Activated T-cell treated with anti-CD3 and anti-CD28 coated beads for 48 hours (primary cell): ENCODE data around the gene OFD1.

Experiments
- DNase-seq: peaks from one replicate; pipeline ENCODE4 v3.0.0-alpha.2; 2020; ENCODE audit warnings: low read depth

The OFD1 gene

GRCh38 chrX:13794417-13794816 lies 59.9 kb downstream of the OFD1 start:
- no peak for DNase-seq

- DNase-seq, result no peak
Observed at GRCh38 chrX:13797512-13797911, 63.0 kb downstream of the OFD1 start.

- no peak for DNase-seq
Observed at GRCh38 chrX:13798184-13798583, 63.6 kb downstream of the OFD1 start.

- no peak for DNase-seq
Observed at GRCh38 chrX:13803116-13803515, 68.6 kb downstream of the OFD1 start.

- no peak for DNase-seq
Observed at GRCh38 chrX:13805241-13805640, 70.7 kb downstream of the OFD1 start.

- no peak for DNase-seq
Observed at GRCh38 chrX:13808293-13808692, 73.7 kb downstream of the OFD1 start.

- DNase-seq, result no peak
Observed at GRCh38 chrX:13808865-13809264, 74.3 kb downstream of the OFD1 start.

- DNase-seq, result no peak
Observed at GRCh38 chrX:13815664-13816063, 81.1 kb downstream of the OFD1 start.

GRCh38 chrX:13816176-13816575 lies 81.6 kb downstream of the OFD1 start:
- no peak for DNase-seq

GRCh38 chrX:13816643-13817627 lies 82.4 kb downstream of the OFD1 start, which contains the start of gene GPM6B:
GPM6B (minus strand) TSS chrX:13817093; CDS start chrX:13816904, 189 bp downstream.
- DNase-seq, result no peak
